ENCODE data around the gene NRXN3.
"Not testable (repeated sequence)": the region's sequence is repeated elsewhere in the genome, so short reads cannot be mapped to it uniquely, and the experiment has no call there.

NRXN3 gene

DNA sequence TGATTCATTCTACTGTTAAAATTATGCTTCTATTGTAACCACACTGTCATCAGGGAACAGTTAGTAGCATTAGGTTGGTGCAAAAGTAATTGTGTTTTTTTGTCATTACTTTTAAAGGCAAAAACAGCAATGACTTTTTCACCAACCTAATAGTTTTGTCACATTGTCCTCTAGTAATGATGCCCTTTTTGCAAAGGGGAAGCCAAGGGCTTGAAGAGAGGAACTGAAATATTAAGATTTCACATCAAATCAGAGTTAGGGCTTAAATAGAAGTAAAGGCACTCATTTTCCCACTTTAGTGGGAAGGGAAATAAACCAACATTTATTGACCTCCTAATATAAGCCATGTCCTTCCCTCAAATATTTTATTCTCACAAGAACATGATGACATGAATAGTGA is 273.7 kb downstream of the NRXN3 start:
- in situ Hi-C loops (cut with MboI; ENCODE audit: low sequenced_read_pairs): no loop called here
- no peaks in the 10 kb centered on the region for H3K36me3 ChIP-seq (replicated peaks)

DNA sequence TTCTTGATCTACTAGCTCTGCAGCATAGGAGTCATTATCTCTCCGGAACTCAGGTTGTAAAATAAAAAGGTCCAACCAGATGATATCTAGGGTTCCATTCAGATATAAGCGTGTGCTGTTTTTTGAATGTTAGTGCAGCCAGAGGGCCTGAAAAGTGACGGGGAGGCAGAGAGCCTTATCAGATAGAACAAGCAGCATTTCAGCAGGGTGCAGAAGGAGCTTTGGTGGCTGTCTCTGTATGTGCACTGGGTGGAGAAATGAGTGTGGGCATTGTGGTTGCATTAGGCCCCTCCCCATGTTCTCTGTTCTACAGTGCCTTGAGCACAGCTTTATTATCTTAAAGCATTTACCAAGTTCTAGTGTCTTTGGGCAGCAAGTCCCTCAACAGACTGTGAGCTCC is 275.1 kb downstream of the NRXN3 start:
- Histone ChIP-seq H3K27me3 (ENCODE audit: low read depth) (no peaks in the 10 kb centered on the region), H3K4me1 (no peaks in the 10 kb centered on the region), H3K4me3 (no peak overlapping the region), H3K36me3 (replicated peaks) (no peaks in the 10 kb centered on the region), H3K9me3 (no peaks in the 10 kb centered on the region)
- no peak for DNase-seq (ENCODE audit: low spot score in 2 of 2)
- in situ Hi-C loops (cut with MboI; ENCODE audit: low sequenced_read_pairs): no loop called here

More for the DNA sequence above, 273.7 kb downstream of the NRXN3 start:
- Histone ChIP-seq H3K27me3 (ENCODE audit: low read depth) (no peaks in the 10 kb centered on the region), H3K9me3 (no peaks in the 10 kb centered on the region), H3K4me3 (no peak overlapping the region), H3K4me1 (no peaks in the 10 kb centered on the region)
- no peak for DNase-seq (ENCODE audit: low spot score in 2 of 2)

DNA sequence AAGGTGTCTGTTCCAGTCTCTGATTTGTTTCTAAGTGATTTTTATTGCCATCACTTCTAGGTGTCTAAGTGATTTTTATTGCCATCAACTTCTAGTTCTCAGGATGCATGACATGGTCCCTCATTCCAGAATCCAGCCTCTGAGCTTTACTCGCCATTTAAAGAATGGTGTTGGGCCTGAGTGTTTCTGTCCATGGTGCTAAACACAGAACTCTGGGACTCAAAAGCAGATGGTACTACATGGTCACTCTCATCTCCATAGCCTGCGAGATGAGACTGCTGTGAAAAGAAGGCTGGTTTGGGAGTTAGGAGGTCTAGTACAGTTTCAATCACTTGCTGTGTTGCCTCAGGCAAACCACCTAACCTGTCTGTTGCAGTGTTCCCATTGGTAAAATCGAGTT is 276.6 kb downstream of the NRXN3 start:
- no peak overlapping the region for H3K4me3 ChIP-seq

GRCh38 chr14:78448164-78449094 is 278.3 kb downstream of the NRXN3 start:
- DNase-seq (ENCODE audit: low spot score in 2 of 2): peak; percentile 14 to 69
- in situ Hi-C loops (cut with MboI; ENCODE audit: low sequenced_read_pairs): no loop called here
- H3K4me1 ChIP-seq: no peaks in the 10 kb centered on the region
- no peaks in the 10 kb centered on the region for H3K27me3 ChIP-seq (ENCODE audit: low read depth)
- H3K36me3 ChIP-seq (replicated peaks): no peaks in the 10 kb centered on the region
- H3K4me3 ChIP-seq: no peak overlapping the region
- H3K9me3 ChIP-seq: no peaks in the 10 kb centered on the region

More for the DNA sequence above, 276.6 kb downstream of the NRXN3 start:
- Histone ChIP-seq H3K36me3 (replicated peaks) (no peaks in the 10 kb centered on the region), H3K4me1 (no peaks in the 10 kb centered on the region), H3K9me3 (no peaks in the 10 kb centered on the region), H3K27me3 (ENCODE audit: low read depth) (no peaks in the 10 kb centered on the region)
- in situ Hi-C loops (cut with MboI; ENCODE audit: low sequenced_read_pairs): no loop called here
- DNase-seq (ENCODE audit: low spot score in 2 of 2): no peak

- H3K4me3 ChIP-seq: no peak overlapping the region
Observed at GRCh38 chr14:78450669-78451318, 280.6 kb downstream of the NRXN3 start.

DNA sequence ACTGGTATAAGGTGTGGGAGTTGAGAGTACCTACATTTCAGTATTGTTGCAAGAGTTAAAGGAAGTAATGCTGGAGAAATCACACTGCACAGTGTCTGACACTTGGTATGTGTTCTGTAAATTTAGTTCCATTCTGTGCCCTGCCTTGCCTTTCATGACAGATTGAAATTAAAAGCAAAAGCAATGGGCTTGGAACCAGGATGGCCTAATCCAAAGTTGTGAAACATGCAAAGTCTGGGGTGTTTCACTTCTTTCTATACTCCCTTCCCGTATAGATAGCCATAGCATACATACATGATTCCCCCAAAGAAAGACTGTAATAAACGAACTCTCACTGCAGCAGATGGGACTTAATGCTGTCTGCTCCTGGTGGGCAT is 281.1 kb downstream of the NRXN3 start:
- DNase-seq (ENCODE audit: low spot score in 2 of 2): no peak
- Histone ChIP-seq H3K9me3 (no peaks in the 10 kb centered on the region), H3K4me1 (no peaks in the 10 kb centered on the region), H3K27me3 (ENCODE audit: low read depth) (no peaks in the 10 kb centered on the region), H3K4me3 (no peak overlapping the region), H3K36me3 (replicated peaks) (no peaks in the 10 kb centered on the region)
- in situ Hi-C loops (cut with MboI; ENCODE audit: low sequenced_read_pairs): no loop called here

More at GRCh38 chr14:78450669-78451318, 280.6 kb downstream of the NRXN3 start:
- DNase-seq (ENCODE audit: low spot score in 2 of 2): no peak
- no peaks in the 10 kb centered on the region for H3K9me3 ChIP-seq
- no peaks in the 10 kb centered on the region for H3K27me3 ChIP-seq (ENCODE audit: low read depth)
- in situ Hi-C loops (cut with MboI; ENCODE audit: low sequenced_read_pairs): no loop called here
- no peaks in the 10 kb centered on the region for H3K36me3 ChIP-seq (replicated peaks)
- H3K4me1 ChIP-seq: no peaks in the 10 kb centered on the region

DNA sequence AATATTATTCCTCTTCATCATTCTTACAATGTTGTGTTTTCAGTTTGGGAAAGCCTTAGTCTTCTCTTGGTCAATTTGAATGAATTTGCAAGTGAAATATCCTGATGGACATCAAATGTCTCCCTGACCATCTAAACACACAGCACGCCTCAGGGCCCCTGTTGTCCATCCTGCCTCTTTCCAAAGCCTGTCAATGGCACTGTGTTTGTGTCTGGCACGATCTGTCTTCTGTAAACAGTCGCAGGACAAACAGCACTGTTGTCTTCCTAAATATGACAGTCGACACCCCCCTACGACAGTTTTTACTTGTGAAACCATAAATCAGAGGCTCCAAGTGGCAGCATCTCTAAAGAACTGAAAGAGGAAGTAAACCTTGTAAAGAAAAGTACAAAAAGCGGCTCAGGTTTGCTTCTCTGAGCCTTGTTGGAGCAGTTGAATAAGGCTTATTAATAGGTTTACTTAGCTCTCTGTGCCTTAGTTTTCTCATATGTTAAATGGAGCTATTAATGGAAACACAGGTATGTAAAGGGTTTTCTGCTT is 285.8 kb downstream of the NRXN3 start:
- no peaks in the 10 kb centered on the region for H3K9me3 ChIP-seq
- no peak overlapping the region for H3K4me3 ChIP-seq
- in situ Hi-C loops (cut with MboI; ENCODE audit: low sequenced_read_pairs): no loop called here
- H3K4me1 ChIP-seq: no peaks in the 10 kb centered on the region
- H3K36me3 ChIP-seq (replicated peaks): no peaks in the 10 kb centered on the region
- no peak for DNase-seq (ENCODE audit: low spot score in 2 of 2)
- no peaks in the 10 kb centered on the region for H3K27me3 ChIP-seq (ENCODE audit: low read depth)

GRCh38 chr14:78469947-78470346 is 299.8 kb downstream of the NRXN3 start:
- DNase-seq (ENCODE audit: low spot score in 2 of 2): no peak
- Histone ChIP-seq H3K36me3 (replicated peaks) (no peaks in the 10 kb centered on the region), H3K4me1 (no peaks in the 10 kb centered on the region), H3K9me3 (no peaks in the 10 kb centered on the region), H3K4me3 (no peak overlapping the region), H3K27me3 (ENCODE audit: low read depth) (no peaks in the 10 kb centered on the region)
- in situ Hi-C loops (cut with MboI; ENCODE audit: low sequenced_read_pairs): no loop called here

- in situ Hi-C loops (cut with MboI; ENCODE audit: low sequenced_read_pairs): no loop called here
- Histone ChIP-seq H3K27me3 (ENCODE audit: low read depth) (no peaks in the 10 kb centered on the region), H3K4me3 (no peak overlapping the region), H3K4me1 (no peaks in the 10 kb centered on the region), H3K9me3 (no peaks in the 10 kb centered on the region), H3K36me3 (replicated peaks) (no peaks in the 10 kb centered on the region)
- DNase-seq (ENCODE audit: low spot score in 2 of 2): no peak
Observed at GRCh38 chr14:78479127-78479780, 309.1 kb downstream of the NRXN3 start.

DNA sequence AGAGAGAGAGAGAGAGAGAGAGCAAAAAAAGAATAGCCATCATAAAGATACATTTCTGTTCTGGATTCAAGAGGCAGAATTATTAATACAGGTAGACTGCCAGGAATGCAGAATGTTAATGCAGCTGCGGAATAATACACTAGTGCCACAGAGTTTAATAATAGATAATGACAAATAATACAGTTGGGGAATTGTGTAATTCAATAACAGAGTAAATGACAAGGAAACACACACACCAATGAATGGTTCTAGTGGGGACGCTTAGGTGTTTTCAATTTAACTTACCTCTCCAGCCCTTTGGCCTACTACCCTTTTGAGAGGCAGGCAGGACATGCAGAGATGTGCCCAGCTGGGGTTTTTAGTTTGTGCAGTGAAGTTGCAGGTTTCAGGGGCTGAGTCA is 313.9 kb downstream of the NRXN3 start:
- no peak overlapping the region for H3K4me3 ChIP-seq
- no peaks in the 10 kb centered on the region for H3K27me3 ChIP-seq (ENCODE audit: low read depth)
- no peak for DNase-seq (ENCODE audit: low spot score in 2 of 2)
- H3K4me1 ChIP-seq: no peaks in the 10 kb centered on the region
- H3K9me3 ChIP-seq: no peaks in the 10 kb centered on the region
- no peaks in the 10 kb centered on the region for H3K36me3 ChIP-seq (replicated peaks)
- in situ Hi-C loops (cut with MboI; ENCODE audit: low sequenced_read_pairs): no loop called here

DNA sequence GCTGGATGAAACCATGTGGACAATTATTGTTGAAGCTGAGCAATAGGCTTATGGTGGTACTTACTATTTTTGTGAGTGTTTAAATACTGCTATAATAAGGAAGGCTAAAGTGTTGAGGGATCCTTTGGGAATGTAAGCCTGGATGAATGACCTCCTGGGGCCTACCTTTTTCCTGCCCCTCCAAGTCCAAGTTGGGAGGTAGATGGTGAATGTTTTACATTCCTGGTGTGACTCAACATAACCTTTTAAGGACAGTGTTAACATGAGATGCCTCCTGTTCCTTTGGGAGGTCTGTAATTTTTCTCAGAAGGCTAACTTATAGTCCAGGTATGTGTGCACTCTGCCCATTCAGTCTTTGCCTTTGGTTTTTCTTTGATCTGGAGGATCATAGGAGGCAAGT is 315.9 kb downstream of the NRXN3 start:
- no peaks in the 10 kb centered on the region for H3K36me3 ChIP-seq (replicated peaks)
- no peaks in the 10 kb centered on the region for H3K4me1 ChIP-seq
- no peaks in the 10 kb centered on the region for H3K9me3 ChIP-seq
- no peaks in the 10 kb centered on the region for H3K27me3 ChIP-seq (ENCODE audit: low read depth)
- in situ Hi-C loops (cut with MboI; ENCODE audit: low sequenced_read_pairs): no loop called here
- no peak overlapping the region for H3K4me3 ChIP-seq
- no peak for DNase-seq (ENCODE audit: low spot score in 2 of 2)

DNA sequence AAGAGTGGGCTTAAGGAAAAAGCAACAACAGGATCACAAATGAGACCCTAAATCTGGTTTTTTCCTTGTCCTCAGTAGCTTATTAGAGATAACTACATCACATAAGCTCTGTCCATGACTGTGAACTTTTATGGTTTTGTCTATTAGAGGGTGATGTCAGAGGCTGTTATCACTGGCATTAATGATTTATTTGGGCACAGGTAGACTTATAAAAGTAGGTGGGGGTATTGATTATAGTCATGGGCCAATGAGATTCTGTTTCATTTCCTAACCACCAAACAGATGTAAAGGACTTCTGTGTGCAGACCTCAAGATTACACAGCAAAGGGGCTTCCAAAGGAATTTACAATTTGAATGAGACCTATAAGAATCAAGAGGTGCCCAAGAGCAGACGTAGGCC is 316.4 kb downstream of the NRXN3 start:
- Histone ChIP-seq H3K4me1 (no peaks in the 10 kb centered on the region), H3K4me3 (no peak overlapping the region), H3K9me3 (no peaks in the 10 kb centered on the region), H3K27me3 (ENCODE audit: low read depth) (no peaks in the 10 kb centered on the region), H3K36me3 (replicated peaks) (no peaks in the 10 kb centered on the region)
- DNase-seq (ENCODE audit: low spot score in 2 of 2): no peak
- in situ Hi-C loops (cut with MboI; ENCODE audit: low sequenced_read_pairs): no loop called here

DNA sequence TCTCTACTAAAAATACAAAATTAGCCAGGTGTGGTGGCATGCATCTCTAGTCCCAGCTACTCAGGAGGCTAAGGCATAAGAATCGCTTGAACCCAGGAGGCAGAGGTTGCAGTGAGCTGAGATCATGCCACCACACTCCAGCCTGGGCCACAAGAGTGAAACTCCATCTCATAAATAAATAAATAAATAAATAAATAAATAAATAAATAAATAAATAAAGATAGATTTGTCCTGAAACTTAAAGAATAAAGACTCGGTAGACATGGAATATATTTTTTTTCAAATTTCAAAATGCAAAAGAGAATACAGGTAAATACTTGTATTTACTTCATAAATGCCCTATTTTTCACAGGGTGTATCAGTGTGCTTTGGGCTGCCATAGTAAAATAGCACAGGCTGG is 317.4 kb downstream of the NRXN3 start:
- DNase-seq (ENCODE audit: low spot score in 2 of 2): not testable (repeated sequence)

DNA sequence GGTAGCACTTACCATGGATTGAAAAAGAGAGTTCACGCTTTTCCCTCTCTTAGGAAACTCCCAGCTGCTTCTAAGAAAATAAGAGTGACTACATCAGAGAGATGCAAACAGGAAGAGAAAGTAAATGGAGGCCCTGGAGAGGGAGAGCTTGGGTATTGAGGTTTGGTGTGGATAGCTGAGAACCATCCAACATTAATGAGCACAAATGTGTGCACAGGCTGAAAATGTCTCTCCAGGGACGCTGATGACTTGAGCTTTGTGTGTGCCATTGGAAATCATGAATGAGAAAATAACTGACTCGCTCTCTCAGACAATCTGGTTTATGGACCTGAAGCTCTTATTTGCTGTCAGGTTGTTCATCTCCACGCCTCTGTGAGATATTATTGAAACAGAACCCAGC is 318.8 kb downstream of the NRXN3 start:
- Histone ChIP-seq H3K36me3 (replicated peaks) (no peaks in the 10 kb centered on the region), H3K27me3 (ENCODE audit: low read depth) (no peaks in the 10 kb centered on the region), H3K9me3 (no peaks in the 10 kb centered on the region), H3K4me1 (no peaks in the 10 kb centered on the region), H3K4me3 (no peak overlapping the region)
- no peak for DNase-seq (ENCODE audit: low spot score in 2 of 2)
- in situ Hi-C loops (cut with MboI; ENCODE audit: low sequenced_read_pairs): no loop called here

More for the DNA sequence above, 317.4 kb downstream of the NRXN3 start:
- H3K36me3 ChIP-seq (replicated peaks); H3K9me3 ChIP-seq; H3K4me3 ChIP-seq; in situ Hi-C loops (cut with MboI; ENCODE audit: low sequenced_read_pairs); H3K4me1 ChIP-seq; H3K27me3 ChIP-seq (ENCODE audit: low read depth): not testable (repeated sequence)
